NCI-H2227 (cell line): ENCODE measurements around the gene DNAH17.

ENCODE experiments used
- DNase-seq: peaks from one replicate; lab custom pipeline; 2025; ENCODE audit not compliant: unreplicated experiment; lab: John Stamatoyannopoulos, UW

Gene DNAH17, protein sequence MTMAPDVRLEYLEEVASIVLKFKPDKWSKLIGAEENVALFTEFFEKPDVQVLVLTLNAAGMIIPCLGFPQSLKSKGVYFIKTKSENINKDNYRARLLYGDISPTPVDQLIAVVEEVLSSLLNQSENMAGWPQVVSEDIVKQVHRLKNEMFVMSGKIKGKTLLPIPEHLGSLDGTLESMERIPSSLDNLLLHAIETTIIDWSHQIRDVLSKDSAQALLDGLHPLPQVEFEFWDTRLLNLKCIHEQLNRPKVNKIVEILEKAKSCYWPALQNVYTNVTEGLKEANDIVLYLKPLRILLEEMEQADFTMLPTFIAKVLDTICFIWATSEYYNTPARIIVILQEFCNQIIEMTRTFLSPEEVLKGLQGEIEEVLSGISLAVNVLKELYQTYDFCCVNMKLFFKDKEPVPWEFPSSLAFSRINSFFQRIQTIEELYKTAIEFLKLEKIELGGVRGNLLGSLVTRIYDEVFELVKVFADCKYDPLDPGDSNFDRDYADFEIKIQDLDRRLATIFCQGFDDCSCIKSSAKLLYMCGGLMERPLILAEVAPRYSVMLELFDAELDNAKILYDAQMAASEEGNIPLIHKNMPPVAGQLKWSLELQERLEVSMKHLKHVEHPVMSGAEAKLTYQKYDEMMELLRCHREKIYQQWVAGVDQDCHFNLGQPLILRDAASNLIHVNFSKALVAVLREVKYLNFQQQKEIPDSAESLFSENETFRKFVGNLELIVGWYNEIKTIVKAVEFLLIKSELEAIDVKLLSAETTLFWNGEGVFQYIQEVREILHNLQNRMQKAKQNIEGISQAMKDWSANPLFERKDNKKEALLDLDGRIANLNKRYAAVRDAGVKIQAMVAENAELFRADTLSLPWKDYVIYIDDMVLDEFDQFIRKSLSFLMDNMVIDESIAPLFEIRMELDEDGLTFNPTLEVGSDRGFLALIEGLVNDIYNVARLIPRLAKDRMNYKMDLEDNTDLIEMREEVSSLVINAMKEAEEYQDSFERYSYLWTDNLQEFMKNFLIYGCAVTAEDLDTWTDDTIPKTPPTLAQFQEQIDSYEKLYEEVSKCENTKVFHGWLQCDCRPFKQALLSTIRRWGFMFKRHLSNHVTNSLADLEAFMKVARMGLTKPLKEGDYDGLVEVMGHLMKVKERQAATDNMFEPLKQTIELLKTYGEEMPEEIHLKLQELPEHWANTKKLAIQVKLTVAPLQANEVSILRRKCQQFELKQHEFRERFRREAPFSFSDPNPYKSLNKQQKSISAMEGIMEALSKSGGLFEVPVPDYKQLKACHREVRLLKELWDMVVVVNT (N-terminal part only)

DNA sequence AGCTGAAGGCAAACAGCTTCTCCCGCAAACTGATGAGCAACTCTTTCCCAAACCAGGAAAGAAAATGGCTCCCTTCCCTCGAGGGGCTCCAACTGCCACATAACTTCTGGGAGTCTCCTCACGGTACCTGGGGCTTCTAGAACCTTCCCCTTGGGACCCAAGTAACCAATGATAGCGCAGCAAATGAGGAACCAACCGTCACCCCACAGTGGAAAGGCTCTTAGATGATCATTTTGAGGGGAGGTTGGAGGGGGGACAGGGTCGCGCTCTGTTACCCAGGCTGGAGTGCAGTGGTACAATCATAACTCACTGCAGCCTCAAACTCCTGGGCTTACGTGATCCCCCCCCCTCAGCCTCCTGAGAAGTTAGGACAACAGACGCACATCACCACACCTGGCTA lies at the start of gene DNAH17:
Gene DNAH17, minus strand, starts transcription at position 101 of the 400 bp plus-strand sequence. CDS start 2,339 bp downstream, outside the sequence.
- DNase-seq, result no peak

DNA sequence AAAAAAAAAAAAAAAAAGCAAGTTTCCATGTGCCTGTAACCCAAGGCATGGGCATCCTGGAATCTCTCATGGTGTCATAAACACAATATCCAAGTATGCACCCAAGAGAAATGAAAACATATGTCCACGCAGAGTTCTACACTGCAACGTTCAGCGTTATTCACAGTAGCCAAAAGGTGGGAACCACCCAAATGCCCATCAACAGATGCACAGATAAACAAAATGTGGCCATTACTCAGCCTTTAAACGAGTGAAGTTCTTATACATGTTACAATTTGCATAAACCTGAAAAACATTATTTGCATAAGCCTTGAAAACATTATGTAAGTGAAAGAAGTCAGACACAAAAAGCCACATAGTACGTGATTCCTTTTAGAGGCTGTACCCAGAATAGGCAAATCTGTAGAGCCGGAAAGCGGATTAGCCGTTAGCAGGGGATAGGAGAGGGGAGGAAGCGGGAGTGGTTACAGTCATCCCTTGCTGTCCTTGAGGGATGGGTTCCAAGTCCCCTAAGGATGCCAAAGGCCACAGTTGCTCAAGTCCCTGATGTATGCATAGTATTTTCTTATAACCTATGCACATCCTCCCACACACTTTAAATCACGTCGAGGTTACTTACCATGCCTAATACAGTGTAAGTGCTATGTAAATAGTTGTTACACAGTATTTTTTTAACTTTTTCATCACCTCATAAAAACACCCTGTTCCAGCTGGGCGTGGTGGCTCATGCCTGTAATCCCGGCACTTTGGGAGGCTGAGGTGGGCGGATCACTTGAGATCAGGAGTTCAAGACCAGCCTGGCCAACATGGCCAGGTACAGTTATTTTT lies 47.3 kb upstream of the DNAH17 start:
- no peak for DNase-seq

DNA sequence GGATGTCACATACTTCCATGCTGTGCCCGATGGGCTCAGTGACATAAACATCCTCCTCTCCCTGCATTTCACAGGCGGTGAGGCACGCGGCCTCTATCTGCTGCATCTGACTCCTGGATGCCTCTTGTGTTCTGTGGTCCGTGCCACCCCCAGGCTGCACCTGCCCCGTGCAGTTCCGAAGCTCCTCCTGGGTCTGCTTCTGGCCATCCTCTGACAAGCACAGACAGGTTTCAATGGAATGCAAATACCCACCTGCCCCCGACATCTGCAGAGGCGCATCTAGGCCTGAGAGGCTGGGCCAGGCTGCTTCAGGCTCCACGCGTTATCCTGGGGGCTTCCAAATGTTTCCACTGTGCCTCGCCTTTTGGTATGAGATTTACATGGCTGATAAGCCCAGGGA lies 46.3 kb upstream of the DNAH17 start:
- DNase-seq, result no peak

DNA sequence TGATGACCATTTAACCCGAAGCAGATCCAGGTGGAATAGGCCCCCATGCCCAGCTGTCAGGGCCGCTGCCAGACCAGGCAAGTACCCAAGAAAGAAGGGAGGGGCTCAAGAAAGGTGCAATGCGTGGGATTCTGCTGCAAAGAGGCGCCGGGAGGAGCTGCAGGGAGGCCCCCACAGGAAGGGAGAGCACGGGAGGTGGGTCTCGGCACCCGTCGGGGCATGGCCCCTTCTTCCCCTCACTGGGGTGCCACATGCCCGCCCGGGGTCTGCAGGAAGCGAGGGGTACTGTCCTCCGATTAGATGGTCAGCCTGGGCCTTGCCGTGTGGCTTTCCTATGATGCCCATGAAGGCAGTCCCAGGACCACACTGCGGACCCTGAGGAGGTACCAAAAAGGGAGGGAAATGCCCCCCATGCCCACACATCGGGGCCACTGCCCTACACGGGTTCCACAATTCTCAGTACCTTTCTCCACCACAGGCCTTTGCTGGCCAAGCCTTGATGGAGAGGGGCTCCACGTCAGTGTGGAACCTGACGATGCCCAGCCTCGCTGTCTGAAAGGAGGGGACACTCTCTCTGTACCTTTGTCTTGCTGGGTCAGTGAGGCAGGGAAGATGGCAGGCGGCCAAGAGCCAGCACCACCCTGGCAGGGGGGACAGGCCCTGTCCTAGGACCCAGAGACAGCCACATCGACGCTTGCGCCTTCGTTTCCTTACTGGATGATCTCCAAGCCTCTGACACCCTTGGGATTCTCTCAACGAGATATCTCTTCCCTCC lies 45.5 kb upstream of the DNAH17 start:
- no peak for DNase-seq

DNA sequence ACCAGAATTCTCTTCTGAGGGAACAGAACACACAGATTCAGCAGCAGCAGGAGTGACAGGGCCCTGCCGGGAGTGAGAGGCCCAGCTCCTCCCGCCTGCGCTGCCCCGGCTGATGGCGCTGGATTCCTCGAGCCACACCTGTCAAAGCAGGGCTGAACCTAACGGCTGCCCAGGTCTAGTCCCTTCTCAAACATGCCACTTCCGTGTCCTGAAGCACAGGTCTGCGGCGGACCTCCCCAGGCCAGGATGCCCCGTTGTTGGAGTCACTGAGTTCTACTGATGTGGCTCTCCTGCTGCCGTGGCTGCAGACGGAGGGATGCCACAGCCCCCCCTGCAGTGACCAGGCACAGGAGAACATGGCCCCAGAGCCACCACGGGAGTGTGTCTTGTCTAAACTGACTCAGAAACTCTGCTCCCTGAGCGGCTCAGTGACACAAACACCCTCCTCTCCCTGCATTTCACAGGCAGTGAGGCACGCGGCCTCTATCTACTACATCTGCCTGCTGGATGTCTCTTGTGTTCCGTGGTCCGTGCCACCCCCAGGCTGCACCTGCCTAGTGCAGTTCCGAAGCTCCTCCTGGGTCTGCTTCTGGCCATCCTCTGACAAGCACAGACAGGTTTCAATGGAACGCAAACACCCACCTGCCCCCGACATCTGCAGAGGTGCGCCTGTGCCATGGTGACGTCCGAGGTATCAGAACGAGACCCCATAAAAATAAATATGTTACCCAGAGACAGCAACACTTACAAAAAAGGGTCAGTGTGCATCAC lies 44.7 kb upstream of the DNAH17 start:
- DNase-seq, result no peak

DNA sequence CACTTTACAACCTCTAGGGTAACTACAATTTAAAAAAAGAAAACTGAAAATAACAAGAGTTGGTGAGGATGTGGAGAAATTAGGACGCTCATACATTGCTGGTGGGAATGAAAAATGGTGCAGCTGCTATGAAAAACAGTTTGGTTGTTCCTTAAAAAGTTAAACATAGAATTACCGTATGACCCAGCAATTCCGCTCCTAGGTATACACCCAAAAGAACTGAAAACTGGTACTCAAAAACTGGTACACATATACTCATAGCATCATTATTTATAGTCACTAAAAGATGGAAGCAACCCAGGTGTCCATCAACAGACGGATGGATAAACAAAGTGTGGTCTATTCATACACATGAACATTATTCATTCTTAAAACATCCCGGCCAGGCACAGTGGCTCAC lies 42.9 kb upstream of the DNAH17 start:
- no peak for DNase-seq

DNA sequence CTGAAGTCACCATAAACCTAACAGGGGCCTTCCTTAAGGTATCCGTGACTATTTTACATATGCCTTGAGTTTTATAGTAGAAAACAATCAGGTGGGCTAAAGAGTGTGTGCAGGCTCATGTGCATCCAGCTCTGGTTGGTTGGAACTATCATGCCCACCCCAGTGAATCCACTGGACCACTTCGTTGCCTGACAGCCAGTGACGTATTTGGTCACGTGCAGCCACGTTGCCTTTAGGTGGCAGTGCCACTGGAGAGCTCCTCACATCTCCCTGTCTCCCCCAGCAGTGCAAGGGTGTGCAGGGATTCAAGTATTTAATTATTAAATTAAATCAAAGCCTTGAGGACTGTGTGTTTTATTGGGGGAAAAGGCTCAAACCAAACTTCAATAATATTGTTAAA lies 42.1 kb upstream of the DNAH17 start:
- no peak for DNase-seq

DNA sequence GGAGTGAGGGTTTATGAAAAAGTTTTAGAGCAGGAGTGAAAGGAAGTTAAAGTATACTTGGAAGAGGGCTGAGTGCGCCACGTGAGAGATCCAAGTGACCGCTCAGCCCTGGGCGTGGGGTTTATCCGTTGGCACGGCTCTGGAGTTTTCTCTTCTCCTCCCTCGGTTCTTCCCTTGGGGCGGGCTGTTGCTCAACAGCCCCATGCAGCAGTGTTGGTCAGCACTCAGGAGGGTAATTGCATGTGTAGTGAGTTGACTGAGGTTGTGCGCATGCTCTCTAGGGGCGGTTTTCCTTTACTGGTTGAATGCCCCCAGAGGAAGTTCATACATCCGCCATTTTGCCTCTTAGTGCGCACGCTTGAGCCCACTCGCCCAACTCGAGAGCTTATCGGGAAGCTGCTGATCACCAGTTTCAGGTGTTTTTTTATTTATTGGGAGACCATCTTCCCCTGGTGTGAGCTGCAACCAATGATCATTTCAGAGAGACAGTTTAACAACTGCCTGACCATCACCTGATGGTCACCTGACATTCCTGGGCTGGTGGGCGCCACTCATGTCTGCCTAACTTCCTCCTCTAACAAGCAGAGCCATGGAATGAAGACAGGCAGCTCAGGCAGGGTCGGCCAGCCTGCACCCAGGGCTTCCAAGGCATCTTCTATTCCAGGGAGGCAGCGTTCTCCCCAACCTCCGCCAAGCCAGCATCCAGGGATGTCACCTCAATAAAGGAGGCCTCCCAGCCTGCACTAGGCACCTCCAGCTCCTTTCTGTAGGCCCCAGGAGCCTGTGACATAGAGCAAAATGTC lies 41.3 kb upstream of the DNAH17 start:
- DNase-seq, result no peak

DNA sequence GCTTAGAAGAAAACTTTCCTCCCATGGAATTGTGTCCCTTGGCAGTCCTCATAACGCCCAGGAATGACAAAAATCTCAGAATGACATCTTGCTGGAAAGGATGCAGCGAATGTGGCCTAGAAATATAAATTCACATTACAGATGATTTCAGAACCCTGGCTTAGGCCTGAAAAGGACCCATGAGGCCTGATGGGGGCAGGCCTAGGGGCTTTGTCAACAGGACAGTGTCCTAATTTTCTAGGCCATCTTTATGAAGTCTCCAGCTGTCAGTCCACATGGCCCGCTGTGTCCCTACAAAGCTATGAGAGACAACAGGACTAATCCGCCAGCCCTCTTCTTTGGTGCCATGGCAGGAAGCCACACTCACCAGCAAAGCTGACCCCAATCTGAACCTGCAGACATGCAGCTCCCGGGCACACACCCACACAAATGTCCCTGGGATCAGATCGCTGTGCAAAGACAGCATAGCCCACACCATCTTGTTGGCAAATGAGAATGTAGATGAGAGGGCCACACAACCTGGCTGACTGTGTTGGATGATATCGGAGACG lies 40.4 kb upstream of the DNAH17 start:
- no peak for DNase-seq

DNA sequence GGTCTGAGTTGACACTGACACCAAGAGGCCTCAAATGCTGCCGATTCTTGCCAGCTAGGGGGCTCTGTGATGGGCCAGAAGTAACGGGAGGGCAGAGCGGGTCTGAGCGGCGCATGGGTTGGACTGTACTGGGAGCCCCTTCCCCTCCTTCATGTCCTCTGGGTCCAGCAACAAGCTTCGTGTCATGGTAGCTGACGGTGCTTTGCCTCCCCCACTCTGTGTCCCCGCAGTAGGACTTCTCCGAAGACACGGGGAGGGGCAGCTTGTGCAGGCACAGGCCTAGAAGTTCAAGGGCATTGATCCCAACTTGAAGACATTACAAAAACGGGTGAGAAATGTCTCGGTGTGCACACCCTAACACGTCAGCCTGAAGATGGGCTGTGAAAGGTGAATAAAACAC lies 39.8 kb upstream of the DNAH17 start:
- no peak for DNase-seq

DNA sequence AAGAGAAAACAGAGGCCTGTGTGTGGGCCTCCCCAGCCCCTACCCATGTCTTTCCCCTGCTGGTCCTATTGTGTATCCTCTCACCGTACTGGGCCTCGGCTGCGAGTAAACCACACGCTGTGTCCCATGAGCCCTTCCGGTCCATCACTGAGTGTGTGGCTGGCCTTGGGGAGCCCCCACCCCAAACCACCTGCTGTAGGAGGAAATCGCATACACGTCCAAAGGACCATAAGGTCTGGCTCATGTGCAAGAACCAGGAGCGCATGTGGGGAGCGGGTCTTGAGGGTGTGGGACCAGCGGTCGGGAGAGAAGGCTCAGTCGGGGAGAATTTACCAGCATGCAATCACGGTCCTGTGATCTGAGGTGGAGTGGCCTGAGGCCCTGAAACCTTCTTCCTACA lies 38.4 kb upstream of the DNAH17 start:
- no peak for DNase-seq

DNA sequence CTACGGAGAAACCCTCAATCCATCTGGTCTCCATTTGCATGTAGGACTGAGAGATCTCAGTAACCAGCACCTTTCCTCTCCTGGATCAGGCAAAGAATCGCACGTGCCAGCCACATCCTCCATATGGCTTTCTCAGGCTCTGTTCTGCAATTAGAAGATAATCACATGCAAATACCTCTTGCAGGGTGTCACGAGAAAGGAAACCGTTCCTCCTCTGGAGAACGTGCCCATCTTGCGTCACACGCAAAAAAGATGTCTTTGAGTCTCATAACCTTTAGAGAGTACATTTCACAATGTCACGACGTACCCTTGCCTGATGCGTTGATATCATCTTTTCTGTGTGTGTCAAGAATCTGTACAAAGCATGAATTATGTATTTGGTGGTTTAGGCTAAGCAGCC lies 36.2 kb upstream of the DNAH17 start:
- DNase-seq, result no peak

DNA sequence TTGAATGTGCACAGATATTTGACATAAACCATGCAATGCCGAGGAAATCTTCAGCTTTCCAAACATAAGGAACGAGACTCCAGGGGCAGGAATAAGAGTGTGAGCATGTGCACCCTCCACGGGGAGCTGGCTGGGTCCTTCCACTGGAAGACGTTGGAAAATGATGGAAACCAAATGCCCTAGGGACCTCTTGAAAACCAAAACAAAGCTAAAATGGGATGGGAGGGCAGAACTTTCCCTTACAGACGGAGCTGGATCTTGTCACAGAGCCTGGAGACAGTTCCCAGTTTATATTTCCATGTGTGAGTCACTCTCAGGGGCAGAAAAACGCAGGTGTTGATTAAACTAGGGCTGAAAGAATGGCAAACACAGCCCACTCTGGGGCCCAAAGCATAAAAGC lies 34.4 kb upstream of the DNAH17 start:
- no peak for DNase-seq

DNA sequence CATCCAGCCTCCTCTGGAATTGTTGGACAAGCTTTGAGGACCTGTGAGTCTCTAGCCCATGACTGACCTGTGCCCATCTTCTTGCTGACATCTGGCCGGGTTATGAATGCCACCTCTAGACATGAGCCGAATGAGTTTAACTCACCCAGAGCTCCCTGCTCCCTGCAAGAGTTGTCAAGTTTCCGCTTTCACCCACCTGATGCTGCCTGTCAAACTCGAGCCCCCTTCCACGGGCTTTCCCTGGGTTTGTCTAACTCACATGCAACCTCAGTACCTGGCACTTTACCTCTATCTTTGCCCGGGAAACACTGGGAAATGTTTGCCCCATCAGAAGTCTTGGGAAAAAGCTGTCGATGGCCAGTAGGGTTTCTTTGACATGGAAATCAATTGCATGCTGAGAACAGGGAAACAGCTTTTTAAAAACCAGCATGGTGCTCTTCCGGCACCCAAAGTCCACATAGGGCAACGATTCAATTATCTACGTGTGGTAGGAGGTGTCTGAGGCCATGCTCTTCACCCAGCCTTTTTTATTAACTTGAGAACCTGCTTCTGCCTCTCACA lies 33.8 kb upstream of the DNAH17 start:
- DNase-seq, result no peak

DNA sequence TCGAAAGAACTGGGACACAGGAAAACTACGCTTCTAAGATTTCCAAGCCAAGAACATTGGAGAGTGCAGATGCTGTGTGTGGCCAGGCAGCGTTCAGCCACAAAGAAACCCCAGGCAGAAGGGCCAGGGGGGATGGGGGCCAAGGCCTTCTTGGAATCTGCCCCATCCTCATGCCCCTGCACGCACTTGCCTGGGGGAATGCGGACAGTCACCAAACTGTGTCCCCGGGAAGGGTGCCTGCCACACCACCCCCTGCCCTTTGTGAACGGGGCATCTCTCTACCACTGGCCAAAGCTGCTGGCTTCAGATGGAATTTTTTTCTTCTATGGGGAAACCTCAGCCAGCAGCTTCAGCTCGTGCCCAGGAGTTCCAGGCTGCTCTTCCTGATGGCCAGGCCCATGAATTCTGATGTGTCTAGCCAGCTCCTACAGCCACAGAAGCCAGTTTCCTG lies 32.0 kb upstream of the DNAH17 start:
- no peak for DNase-seq

DNA sequence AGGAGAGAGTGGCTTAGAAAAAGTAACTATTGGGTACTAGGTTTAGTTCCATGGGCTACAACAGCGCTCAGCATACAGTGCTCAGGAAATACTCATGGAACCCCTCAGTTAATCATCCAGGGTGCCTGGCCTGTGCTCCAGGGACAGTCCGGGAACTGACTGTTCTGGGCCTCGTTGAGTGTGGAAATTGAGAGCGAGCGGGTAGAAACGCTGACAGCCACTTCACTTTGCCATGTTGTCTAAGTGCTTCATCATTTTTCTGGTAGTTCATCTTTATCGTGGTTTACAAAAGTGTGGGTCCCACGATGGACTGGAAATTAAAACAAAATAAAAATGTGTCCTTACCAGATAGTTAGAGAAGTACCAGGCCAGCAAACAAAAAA lies 31.6 kb upstream of the DNAH17 start:
- DNase-seq, result no peak

DNA sequence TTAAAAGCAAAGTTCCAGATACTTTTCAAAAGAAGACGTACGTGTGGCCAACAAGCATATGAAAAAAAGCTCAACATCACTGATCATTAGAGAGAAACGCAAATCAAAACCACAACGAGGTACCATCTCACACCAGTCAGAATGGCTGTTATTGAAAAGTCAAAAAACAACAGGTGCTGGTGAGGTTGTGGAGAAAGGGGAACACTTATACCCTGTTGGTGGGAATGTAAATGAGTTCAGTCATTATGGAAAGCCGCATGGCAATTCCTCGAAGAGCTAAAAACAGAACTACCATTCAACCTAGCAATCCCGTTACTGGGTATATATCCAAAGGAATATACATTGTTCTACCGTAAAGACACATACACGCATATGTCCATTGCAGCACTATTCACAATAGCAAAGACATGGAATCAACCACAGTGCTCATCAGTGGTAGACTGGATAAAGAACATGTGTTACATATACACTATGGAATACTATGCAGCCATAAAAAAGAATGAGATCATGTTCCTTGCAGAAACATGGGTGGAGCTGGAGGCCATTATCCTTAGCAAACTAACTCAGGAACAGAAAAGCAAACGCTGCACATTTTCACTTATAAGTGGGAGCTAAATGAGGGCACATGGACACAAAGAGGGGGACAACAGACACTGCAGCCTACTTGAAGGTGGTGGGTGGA lies 31.1 kb upstream of the DNAH17 start:
- DNase-seq, result no peak
